Esophagus muscularis mucosa (tissue), 4 donors: ENCODE measurements around the gene IPO9. TPM values are rescaled to one million over a fixed set of nuclear protein-coding genes. Genes with fewer than 3 reads are reported as not detected.
A peak's percentile ranks its signal among the peaks of the same experiment; 100 is the strongest.

Experiments
- DNase-seq: peaks from one replicate; pipeline ENCODE4 v3.0.0-alpha.2; 2017; ENCODE audit errors: extremely low spot score
- H3K27ac ChIP-seq, 4 donors: fragments of 200-600 bp; sonication (generic); replicated peaks in 1 of 4; 1 replicate in 3 of 4; 2 replicates in 1 of 4; pipeline ENCODE4 v1.5.1; 2016 to 2019; ENCODE audit warnings: mild to moderate bottlenecking in 1 of 4
- H3K27me3 ChIP-seq, 4 donors: fragments of 200-600 bp; sonication (generic); one replicate each; pipeline versions ENCODE4 v1.5.1 to v1.6.0; 2016 to 2019
- H3K36me3 ChIP-seq, 4 donors: fragments of 200-600 bp; sonication (generic); one replicate each; pipeline ENCODE4 v1.5.1; 2016 to 2019
- H3K4me1 ChIP-seq, 4 donors: fragments of 200-600 bp; sonication (generic); one replicate each; pipeline ENCODE4 v1.5.1; 2016 to 2019
- H3K4me3 ChIP-seq, 4 donors: fragments of 200-600 bp; sonication (generic); 1 replicate in 2 of 4; 2 replicates in 2 of 4; pipeline ENCODE4 v1.5.1; 2016 to 2019; ENCODE audit warnings: mild to moderate bottlenecking in 4 of 4, moderate library complexity in 1 of 4
- H3K9me3 ChIP-seq, 4 donors: fragments of 200-600 bp; sonication (generic); 1 replicate in 3 of 4; 2 replicates in 1 of 4; pipeline ENCODE4 v1.5.1; 2016 to 2019
- EP300 ChIP-seq: sonication (generic); formaldehyde crosslinking; IDR thresholded peaks from one replicate; pipeline ENCODE4 v1.6.1; 2017; ENCODE audit warnings: antibody characterized with exemption
- POLR2A ChIP-seq: fragments of 450-650 bp; IDR thresholded peaks from one replicate; pipeline ENCODE4 v1.6.1; 2017; ENCODE audit warnings: antibody characterized with exemption, moderate library complexity, mild to moderate bottlenecking, low read depth
- POLR2AphosphoS5 ChIP-seq, 2 donors: sonication (generic); formaldehyde crosslinking; IDR thresholded peaks; one replicate each; pipeline ENCODE4 v1.6.1; 2017; ENCODE audit warnings: antibody characterized with exemption in 2 of 2
- WGBS: methylation state at CpG from one replicate; pipeline ENCODE4 v1.1.5; 2018; 5-methylcytosine and 5-hydroxymethylcytosine counted together
- intact Hi-C: fragments of 100-400 bp; cut with DNase I; formaldehyde crosslinking; loops from one replicate; pipeline ENCODE4 v1.15.1; 2023
- total RNA-seq, 4 donors: library from RNA; depleted of rRNA; stranded (reverse); fragments of >200 nt; gene quantifications; one replicate each; pipeline versions ENCODE4 v1.1.0 to v1.2.1, GENCODE V29; 2016
- TF ChIP-seq, protein P1 (sequence below), 3 experiments: fragments of 200-600 bp in 2 of 3; fragments of 450-650 bp in 1 of 3; sonication (generic) in 2 of 3; IDR thresholded peaks; one replicate each; pipeline ENCODE4 v1.5.1; 2017 to 2019; ENCODE audit warnings: antibody characterized with exemption in 3 of 3, mild to moderate bottlenecking in 2 of 3, moderate library complexity in 1 of 3

Gene IPO9
- total RNA-seq, 4 donors from 2014 or later, result 17.4 to 31.8 (median 23.1) TPM

DNA sequence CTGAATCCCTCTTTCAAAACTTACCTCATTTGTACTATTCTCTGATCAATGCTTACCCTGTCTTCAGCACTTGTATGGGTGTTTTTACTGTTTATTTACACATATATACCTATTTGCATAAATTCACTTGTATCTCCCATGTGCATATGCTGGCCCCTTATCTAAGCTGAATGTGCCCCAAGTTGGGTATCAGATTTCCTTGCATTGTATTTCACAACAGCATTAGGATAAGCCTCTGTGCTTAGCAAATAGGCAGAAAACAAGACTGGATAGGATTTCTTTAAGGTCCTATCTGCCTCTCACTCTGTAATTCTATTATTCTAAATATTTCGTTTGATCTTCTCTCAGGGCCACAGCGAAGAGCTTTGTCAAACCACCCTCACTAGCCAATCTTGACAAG is 45.9 kb upstream of the IPO9 start:
- Histone ChIP-seq H3K9me3 (no peaks in the 10 kb centered on the region), H3K4me3 (no peak overlapping the region), H3K36me3 (peaks cover 17 to 80% (median 69%) of the 10 kb centered on the region in 4 donors), H3K27me3 (no peaks in the 10 kb centered on the region), H3K4me1 (peaks cover 10 to 39% (median 17%) of the 10 kb centered on the region in 4 donors), H3K27ac (no peak overlapping the region)
- DNase-seq, result no peak
- 93% methylated on average over 2 of the region's 2 CpGs for WGBS
- TF ChIP-seq POLR2A (no peak), POLR2AphosphoS5 (IDR thresholded peaks at IDR 0.05) (no peak), EP300 (no peak)
- TF ChIP-seq, protein P1, sequence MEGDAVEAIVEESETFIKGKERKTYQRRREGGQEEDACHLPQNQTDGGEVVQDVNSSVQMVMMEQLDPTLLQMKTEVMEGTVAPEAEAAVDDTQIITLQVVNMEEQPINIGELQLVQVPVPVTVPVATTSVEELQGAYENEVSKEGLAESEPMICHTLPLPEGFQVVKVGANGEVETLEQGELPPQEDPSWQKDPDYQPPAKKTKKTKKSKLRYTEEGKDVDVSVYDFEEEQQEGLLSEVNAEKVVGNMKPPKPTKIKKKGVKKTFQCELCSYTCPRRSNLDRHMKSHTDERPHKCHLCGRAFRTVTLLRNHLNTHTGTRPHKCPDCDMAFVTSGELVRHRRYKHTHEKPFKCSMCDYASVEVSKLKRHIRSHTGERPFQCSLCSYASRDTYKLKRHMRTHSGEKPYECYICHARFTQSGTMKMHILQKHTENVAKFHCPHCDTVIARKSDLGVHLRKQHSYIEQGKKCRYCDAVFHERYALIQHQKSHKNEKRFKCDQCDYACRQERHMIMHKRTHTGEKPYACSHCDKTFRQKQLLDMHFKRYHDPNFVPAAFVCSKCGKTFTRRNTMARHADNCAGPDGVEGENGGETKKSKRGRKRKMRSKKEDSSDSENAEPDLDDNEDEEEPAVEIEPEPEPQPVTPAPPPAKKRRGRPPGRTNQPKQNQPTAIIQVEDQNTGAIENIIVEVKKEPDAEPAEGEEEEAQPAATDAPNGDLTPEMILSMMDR (IDR thresholded peaks at IDR 0.05), result no peak
- intact Hi-C loops, result no loop called here

DNA sequence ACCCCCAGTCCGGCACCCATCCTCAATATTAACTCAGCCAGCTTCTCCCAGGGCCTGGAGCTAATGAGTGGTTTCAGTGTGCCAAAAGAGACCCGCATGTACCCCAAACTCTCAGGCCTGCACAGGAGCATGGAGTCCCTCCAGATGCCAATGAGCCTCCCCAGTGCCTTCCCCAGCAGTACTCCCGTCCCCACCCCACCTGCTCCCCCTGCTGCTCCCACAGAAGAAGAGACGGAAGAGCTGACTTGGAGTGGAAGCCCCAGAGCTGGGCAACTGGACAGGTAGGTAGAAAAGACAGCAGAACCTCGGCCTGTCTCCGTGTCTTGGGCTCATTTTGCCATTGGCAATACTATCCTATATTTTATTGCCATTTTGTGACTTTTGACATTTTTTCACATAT is 45.4 kb upstream of the IPO9 start:
- TF ChIP-seq POLR2A (no peak), EP300 (no peak), POLR2AphosphoS5 (IDR thresholded peaks at IDR 0.05) (no peak)
- TF ChIP-seq, protein P1 (IDR thresholded peaks at IDR 0.05), result no peak
- WGBS, result 92% methylated on average over 6 of the region's 6 CpGs
- Histone ChIP-seq H3K27ac (no peak overlapping the region), H3K9me3 (no peaks in the 10 kb centered on the region), H3K4me3 (no peak overlapping the region), H3K4me1 (peaks cover 10 to 38% (median 14%) of the 10 kb centered on the region in 4 donors), H3K36me3 (peaks cover 17 to 85% (median 73%) of the 10 kb centered on the region in 4 donors), H3K27me3 (no peaks in the 10 kb centered on the region)
- intact Hi-C loops, result no loop called here
- DNase-seq, result no peak

DNA sequence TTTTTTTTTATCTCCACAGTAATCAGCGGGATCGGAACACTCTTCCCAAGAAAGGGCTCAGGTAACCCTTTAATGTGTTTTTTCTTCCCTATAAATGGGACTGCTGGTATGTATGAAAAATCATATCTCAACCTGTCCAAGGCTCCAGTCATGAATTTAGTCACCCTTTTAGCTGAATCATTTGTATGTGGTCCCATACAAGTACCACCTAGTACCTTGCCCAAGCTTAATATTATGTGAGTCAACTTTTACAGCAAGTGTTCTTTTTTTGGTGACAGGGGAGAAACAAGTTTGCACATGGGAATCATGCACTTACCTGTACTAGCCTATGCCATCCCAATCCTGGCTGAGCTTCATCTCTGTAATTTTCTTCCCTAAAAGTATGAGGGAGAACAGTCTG is 43.7 kb upstream of the IPO9 start:
- H3K4me1 ChIP-seq, result peaks cover 23 to 43% (median 29%) of the 10 kb centered on the region in 4 donors
- H3K4me3 ChIP-seq, result no peak overlapping the region
- 96% methylated on average over 2 of the region's 2 CpGs for WGBS
- DNase-seq, result no peak
- H3K27ac ChIP-seq, result no peak overlapping the region
- no peak for TF ChIP-seq EP300
- no peak for TF ChIP-seq POLR2A
- TF ChIP-seq, protein P1 (IDR thresholded peaks at IDR 0.05), result no peak
- TF ChIP-seq POLR2AphosphoS5 (IDR thresholded peaks at IDR 0.05), result no peak
- H3K27me3 ChIP-seq, result no peaks in the 10 kb centered on the region
- peaks cover 17 to 96% (median 83%) of the 10 kb centered on the region in 4 donors for H3K36me3 ChIP-seq
- H3K9me3 ChIP-seq, result no peaks in the 10 kb centered on the region
- intact Hi-C loops, result no loop called here

DNA sequence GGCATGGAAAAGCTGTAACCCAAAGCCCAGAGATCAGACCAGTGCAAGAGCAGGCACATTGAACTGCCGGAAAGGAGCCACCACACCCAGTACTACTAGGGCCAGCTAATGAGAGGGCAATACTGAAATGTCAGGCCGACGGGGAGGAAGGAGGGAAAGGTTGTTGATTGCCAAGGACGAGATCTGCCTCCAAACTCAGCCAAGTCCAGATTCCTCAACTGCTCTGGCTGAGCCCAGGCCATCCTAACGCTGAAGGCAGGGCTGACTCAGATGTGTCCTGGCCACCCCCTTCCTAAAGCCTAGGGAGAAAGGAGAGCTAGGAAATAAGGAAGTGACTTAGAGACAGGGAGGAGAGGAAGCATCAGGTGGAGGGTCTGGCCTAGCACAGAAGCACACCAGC is 42.1 kb upstream of the IPO9 start:
- Histone ChIP-seq H3K27ac (peak overlapping the region; percentile 12 to 52 (median 30)), H3K4me3 (no peak overlapping the region), H3K27me3 (no peaks in the 10 kb centered on the region), H3K36me3 (peaks cover 17 to 88% (median 67%) of the 10 kb centered on the region in 4 donors), H3K9me3 (no peaks in the 10 kb centered on the region), H3K4me1 (peaks cover 38 to 52% (median 44%) of the 10 kb centered on the region in 4 donors)
- TF ChIP-seq POLR2AphosphoS5 (IDR thresholded peaks at IDR 0.05) (peak in 1 of 2 donors; percentile 23), EP300 (no peak)
- intact Hi-C loops, result no loop called here
- WGBS, result 81% methylated on average over 5 of the region's 5 CpGs
- no peak for DNase-seq

DNA sequence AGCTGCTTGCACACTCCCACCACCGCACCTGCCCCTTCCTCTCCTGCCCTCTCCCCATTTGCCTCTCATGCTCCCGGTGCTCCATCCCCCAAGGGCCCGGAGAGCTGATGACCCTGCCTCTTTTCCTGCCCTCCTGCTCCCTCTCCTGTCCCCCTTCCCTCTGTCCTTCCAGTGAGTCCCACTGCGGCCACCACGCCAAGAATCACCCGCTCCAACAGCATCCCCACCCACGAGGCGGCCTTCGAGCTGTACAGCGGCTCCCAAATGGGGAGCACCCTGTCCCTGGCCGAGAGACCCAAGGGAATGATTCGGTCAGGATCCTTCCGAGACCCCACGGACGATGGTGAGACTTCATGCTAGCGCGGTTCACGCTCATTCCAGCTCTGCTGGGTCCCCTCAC is 40.7 kb upstream of the IPO9 start:
- Histone ChIP-seq H3K4me1 (peaks cover 53 to 64% (median 59%) of the 10 kb centered on the region in 4 donors), H3K4me3 (no peak overlapping the region), H3K9me3 (no peaks in the 10 kb centered on the region), H3K27me3 (no peaks in the 10 kb centered on the region), H3K36me3 (peaks cover 5 to 76% (median 53%) of the 10 kb centered on the region in 4 donors), H3K27ac (peak overlapping the region in 2 of 4 donors; percentile 34 to 72)
- no peak for TF ChIP-seq EP300
- TF ChIP-seq POLR2A, result no peak
- no peak for TF ChIP-seq POLR2AphosphoS5 (IDR thresholded peaks at IDR 0.05)
- TF ChIP-seq, protein P1 (IDR thresholded peaks at IDR 0.05), result no peak
- intact Hi-C loops, result no loop called here
- 91% methylated on average over 13 of the region's 18 CpGs for whole genome bisulfite sequencing
- no peak for DNase-seq
